GM19467 (cell line): ENCODE results near the gene RALGDS.
"Not testable (repeated sequence)": the region's sequence is repeated elsewhere in the genome, so short reads cannot be mapped to it uniquely, and the experiment has no call there.

ENCODE experiments used
- ATAC-seq: cut with Tn5 transposase; IDR thresholded peaks from one replicate; pipeline ENCODE4 v1.9.1; 2021; ENCODE audit warnings: mild to moderate bottlenecking, moderate library complexity; ENCODE audit not compliant: unreplicated experiment

The RALGDS gene

DNA sequence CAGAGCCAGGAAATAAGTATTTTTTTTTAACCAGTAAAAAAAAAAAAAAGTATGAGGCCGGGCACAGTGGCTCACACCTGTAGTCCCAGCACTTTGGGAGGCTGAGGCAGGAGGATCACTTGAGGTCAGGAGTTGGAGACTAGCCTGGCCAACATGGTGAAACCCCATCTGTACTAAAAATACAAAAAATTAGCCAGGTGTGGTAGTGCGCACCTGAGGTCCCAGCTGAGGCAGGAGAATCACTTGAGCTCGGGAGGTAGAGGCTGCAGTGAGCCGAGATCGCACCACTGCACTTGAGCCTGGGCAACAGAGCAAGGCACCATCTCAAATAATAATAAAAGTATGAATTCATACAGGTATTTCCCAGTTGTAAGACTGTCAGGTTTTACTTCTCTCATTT lies 48.8 kb downstream of the RALGDS start:
- ATAC-seq, result not testable (repeated sequence)

DNA sequence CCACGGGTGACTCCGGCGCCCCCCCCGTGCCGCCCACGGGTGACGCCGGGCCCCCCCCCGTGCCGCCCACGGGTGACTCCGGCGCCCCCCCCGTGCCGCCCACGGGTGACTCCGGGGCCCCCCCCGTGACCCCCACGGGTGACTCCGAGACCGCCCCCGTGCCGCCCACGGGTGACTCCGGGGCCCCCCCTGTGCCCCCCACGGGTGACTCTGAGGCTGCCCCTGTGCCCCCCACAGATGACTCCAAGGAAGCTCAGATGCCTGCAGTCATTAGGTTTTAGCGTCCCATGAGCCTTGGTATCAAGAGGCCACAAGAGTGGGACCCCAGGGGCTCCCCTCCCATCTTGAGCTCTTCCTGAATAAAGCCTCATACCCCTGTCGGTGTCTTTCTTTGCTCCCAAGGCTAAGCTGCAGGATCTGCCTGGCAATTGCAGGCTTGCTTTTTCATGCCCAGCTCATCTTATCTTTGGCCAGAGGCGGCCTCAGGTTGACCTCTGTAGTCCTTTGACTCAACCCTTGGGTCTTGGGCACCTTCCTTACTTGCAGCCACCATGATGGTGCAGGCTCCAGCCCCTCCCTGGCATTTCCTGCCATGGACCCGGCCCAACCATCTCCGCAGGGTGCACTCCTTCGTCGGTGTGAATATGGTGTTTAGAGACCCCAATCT lies 49.4 kb downstream of the RALGDS start:
- ATAC-seq, result no peak

DNA sequence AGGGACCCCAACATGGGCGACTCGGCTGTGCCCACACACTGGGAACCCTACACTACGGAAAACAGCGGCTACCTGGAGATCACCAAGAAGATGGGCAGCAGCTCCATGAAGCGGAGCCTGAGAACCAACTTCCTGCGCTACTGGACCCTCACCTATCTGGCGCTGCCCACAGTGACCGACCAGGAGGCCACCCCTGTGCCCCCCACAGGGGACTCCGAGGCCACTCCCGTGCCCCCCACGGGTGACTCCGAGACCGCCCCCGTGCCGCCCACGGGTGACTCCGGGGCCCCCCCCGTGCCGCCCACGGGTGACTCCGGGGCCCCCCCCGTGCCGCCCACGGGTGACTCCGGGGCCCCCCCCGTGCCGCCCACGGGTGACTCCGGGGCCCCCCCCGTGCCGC lies 50.1 kb downstream of the RALGDS start:
- not testable (repeated sequence) for ATAC-seq

DNA sequence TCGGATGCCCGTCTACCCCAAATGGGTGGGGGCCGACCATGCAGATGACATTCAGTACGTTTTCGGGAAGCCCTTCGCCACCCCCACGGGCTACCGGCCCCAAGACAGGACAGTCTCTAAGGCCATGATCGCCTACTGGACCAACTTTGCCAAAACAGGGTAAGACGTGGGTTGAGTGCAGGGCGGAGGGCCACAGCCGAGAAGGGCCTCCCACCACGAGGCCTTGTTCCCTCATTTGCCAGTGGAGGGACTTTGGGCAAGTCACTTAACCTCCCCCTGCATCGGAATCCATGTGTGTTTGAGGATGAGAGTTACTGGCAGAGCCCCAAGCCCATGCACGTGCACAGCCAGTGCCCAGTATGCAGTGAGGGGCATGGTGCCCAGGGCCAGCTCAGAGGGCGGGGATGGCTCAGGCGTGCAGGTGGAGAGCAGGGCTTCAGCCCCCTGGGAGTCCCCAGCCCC lies 50.5 kb downstream of the RALGDS start:
- ATAC-seq, result not testable (repeated sequence)

DNA sequence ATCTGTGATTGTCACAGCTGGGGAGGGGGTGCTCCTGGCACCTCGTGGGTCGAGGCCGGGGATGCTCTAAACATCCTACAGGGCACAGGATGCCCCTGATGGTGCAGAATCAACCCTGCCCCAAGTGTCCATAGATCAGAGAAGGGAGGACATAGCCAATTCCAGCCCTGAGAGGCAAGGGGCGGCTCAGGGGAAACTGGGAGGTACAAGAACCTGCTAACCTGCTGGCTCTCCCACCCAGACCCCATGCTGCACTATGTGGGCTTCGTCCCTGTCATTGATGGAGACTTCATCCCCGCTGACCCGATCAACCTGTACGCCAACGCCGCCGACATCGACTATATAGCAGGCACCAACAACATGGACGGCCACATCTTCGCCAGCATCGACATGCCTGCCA lies 52.6 kb downstream of the RALGDS start:
- not testable (repeated sequence) for ATAC-seq

DNA sequence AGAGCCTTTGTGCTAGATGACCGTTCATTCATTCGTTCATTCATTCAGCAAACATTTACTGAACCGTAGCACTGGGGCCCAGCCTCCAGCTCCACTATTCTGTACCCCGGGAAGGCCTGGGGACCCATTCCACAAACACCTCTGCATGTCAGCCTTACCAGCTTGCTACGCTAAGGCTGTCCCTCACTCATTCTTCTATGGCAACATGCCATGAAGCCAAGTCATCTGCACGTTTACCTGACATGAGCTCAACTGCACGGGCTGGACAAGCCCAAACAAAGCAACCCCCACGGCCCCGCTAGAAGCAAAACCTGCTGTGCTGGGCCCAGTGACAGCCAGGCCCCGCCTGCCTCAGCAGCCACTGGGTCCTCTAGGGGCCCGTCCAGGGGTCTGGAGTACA lies 53.2 kb downstream of the RALGDS start:
- ATAC-seq, result no peak

DNA sequence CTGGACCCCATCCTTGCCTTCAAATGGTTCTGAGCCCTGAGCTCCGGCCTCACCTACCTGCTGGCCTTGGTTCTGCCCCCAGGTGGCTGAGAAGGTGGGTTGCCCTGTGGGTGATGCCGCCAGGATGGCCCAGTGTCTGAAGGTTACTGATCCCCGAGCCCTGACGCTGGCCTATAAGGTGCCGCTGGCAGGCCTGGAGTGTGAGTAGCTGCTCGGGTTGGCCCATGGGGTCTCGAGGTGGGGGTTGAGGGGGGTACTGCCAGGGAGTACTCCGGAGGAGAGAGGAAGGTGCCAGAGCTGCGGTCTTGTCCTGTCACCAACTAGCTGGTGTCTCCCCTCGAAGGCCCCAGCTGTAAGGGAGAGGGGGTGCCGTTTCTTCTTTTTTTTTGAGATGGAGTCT lies 54.0 kb downstream of the RALGDS start:
- ATAC-seq, result no peak

DNA sequence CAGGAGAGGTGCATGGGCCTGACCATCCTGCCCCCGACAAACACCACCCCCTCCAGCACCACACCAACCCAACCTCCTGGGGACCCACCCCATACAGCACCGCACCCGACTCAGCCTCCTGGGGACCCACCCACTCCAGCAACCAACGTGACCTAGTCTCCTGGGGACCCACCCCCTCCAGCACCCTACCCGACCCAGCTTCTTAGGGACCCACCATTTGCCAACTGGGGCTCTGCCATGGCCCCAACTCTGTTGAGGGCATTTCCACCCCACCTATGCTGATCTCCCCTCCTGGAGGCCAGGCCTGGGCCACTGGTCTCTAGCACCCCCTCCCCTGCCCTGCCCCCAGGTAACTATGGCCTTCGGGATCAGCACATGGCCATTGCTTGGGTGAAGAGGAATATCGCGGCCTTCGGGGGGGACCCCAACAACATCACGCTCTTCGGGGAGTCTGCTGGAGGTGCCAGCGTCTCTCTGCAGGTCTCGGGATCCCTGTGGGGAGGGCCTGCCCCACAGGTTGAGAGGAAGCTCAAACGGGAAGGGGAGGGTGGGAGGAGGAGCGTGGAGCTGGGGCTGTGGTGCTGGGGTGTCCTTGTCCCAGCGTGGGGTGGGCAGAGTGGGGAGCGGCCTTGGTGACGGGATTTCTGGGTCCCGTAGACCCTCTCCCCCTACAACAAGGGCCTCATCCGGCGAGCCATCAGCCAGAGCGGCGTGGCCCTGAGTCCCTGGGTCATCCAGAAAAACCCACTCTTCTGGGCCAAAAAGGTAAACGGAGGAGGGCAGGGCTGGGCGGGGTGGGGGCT lies 54.7 kb downstream of the RALGDS start:
- ATAC-seq, result no peak

DNA sequence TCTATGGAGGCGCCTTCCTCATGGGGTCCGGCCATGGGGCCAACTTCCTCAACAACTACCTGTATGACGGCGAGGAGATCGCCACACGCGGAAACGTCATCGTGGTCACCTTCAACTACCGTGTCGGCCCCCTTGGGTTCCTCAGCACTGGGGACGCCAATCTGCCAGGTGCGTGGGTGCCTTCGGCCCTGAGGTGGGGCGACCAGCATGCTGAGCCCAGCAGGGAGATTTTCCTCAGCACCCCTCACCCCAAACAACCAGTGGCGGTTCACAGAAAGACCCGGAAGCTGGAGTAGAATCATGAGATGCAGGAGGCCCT lies 56.0 kb downstream of the RALGDS start:
- ATAC-seq, result no peak

DNA sequence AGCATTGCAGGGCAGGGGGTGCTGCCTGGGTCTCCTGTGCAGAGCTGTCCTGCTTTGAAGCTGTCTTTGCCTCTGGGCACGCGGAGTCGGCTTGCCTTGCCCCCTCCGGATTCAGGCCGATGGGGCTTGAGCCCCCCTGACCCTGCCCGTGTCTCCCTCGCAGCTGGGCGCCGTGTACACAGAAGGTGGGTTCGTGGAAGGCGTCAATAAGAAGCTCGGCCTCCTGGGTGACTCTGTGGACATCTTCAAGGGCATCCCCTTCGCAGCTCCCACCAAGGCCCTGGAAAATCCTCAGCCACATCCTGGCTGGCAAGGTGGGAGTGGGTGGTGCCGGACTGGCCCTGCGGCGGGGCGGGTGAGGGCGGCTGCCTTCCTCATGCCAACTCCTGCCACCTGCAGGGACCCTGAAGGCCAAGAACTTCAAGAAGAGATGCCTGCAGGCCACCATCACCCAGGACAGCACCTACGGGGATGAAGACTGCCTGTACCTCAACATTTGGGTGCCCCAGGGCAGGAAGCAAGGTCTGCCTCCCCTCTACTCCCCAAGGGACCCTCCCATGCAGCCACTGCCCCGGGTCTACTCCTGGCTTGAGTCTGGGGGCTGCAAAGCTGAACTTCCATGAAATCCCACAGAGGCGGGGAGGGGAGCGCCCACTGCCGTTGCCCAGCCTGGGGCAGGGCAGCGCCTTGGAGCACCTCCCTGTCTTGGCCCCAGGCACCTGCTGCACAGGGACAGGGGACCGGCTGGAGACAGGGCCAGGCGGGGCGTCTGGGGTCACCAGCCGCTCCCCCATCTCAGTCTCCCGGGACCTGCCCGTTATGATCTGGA lies 56.6 kb downstream of the RALGDS start:
- ATAC-seq, result no peak

DNA sequence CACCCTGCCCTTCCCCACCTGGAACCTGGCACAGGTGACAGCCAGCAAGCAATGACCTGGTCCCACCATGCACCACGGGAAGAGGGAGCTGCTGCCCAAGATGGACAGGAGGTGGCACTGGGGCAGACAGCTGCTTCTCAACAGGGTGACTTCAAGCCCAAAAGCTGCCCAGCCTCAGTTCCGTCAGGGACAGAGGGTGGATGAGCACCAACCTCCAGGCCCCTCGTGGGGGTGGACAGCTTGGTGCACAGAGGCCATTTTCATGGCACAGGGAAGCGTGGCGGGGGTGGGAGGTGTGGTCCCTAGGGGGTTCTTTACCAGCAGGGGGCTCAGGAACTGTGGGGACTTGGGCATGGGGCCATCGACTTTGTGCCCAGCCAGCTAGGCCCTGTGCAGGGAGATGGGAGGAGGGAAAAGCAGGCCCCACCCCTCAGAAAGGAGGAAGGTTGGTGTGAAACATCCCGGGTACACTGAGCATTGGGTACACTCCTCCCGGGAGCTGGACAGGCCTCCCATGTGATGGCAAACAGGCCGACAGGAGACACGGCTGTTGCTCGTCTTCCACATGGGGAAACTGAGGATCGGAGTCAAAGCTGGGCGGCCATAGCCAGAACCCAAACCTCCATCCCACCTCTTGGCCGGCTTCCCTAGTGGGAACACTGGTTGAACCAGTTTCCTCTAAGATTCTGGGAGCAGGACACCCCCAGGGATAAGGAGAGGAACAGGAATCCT lies 57.4 kb downstream of the RALGDS start:
- no peak for ATAC-seq

DNA sequence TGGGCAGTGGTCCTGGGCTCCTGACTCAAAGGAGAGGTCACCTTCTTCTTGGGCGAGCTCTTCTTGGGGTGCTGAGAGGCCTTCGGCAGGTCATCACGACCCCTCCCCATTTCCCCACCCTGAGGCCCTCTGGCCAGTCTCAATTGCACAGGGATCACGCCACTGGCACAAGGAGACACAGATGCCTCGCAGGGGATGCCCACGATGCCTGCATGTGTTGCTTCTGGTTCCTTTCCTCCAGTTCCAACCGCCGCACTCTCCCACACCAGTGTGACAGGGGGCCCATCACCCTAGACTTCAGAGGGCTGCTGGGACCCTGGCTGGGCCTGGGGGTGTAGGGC lies 57.9 kb downstream of the RALGDS start:
- no peak for ATAC-seq

DNA sequence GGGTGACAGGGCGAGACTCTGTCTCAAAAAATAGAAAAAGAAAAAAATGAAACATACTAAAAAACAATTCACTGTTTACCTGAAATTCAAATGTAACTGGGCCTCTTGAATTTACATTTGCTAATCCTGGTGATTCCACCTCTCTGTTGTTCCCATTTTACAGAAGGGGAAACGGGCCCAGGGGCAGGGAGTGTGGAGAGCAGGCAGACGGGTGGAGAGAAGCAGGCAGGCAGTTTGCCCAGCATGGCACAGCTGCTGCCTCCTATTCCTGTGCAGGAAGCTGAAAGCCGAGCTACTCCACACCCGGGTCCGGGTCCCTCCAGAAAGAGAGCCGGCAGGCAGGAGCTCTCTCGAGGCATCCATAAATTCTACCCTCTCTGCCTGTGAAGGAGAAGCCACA lies 58.5 kb downstream of the RALGDS start:
- ATAC-seq, result not testable (repeated sequence)

DNA sequence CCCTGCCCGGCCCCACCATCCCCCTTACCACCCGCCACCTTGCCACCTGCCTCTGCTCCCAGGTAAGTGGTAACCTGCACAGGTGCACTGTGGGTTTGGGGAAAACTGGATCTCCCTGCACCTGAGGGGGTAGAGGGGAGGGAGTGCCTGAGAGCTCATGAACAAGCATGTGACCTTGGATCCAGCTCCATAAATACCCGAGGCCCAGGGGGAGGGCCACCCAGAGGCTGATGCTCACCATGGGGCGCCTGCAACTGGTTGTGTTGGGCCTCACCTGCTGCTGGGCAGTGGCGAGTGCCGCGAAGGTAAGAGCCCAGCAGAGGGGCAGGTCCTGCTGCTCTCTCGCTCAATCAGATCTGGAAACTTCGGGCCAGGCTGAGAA lies 59.3 kb downstream of the RALGDS start, which contains the start of gene CEL:
CEL (plus strand) TSS at position 218 of the 382 bp plus-strand sequence; CDS start at position 240, 22 bp downstream.
- not testable (repeated sequence) for ATAC-seq

DNA sequence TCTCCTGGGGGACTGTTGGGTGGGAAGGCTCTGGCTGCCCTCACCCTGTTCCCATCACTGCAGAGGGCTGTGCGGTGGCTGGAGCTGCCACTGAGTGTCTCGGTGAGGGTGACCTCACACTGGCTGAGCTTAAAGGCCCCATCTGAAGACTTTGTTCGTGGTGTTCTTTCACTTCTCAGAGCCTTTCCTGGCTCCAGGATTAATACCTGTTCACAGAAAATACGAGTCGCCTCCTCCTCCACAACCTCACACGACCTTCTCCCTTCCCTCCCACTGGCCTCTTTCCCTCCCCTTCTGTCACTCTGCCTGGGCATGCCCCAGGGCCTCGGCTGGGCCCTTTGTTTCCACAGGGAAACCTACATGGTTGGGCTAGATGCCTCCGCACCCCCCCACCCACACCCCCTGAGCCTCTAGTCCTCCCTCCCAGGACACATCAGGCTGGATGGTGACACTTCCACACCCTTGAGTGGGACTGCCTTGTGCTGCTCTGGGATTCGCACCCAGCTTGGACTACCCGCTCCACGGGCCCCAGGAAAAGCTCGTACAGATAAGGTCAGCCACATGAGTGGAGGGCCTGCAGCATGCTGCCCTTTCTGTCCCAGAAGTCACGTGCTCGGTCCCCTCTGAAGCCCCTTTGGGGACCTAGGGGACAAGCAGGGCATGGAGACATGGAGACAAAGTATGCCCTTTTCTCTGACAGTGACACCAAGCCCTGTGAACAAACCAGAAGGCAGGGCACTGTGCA lies 59.8 kb downstream of the RALGDS start:
- not testable (repeated sequence) for ATAC-seq

DNA sequence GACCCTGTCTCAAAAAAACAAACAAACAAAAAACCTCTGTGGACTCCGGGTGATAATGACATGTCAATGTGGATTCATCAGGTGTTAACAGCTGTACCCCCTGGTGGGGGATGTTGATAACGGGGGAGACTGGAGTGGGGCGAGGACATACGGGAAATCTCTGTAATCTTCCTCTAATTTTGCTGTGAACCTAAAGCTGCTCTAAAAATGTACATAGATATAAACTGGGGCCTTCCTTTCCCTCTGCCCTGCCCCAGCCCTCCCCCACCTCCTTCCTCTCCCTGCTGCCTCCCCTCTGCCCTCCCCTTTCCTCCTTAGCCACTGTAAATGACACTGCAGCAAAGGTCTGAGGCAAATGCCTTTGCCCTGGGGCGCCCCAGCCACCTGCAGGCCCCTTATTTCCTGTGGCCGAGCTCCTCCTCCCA lies 60.6 kb downstream of the RALGDS start:
- ATAC-seq, result no peak

DNA sequence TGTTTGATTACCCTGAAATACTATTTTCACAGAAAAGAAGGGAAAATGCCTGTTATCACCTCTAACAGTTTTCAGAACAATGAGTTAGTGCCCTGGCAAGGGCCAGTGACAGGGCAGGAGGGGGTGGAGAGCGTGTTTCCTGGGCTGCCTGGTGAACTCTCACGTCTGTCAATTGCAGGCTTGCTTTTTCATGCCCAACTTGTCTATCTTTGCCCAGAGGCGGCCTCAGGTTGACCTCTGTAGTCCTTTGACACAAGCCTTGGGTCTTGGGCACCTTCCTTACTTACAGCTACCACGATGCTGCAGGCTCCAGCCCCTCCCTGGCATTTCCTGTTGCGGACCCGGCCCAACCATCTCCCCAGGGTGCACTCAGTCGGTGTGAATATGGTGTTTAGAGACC lies 61.4 kb downstream of the RALGDS start:
- no peak for ATAC-seq

DNA sequence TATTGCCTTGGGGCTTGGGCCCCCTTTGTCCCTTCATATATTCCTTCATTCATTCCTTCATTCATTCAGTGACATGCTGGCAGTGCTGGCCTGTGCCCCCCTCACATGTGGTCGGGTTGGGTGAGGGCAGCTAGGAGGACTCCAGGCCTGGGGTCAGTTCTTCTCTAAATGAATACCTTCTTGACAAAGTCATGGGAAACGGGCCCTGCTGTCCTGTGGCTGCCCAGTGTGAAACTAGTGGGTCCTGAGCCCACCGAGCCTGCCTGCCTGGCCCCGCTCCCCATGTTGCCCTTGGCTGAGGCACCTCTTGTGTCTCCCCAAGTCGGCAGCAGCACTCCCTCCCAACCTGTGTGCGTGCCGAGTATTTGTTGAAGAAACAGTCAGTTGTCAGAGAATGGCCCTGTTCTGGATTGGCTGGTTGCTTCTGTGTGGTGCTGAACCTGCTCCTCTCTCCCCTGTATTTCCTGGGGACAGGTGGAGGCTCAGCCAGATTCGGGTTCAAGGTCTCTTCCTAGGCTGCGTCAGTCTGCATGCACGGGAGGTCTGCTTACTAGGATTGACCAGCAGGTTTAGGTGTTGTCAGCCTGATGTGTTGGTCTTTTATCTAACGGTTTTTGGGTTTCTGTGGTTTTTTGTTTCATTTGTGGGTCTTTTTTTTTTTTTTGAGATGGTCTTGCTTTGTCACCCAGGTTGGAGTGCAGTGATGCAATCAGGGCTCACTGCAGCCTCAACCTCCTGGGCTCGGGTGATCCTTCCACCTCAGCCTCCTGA lies 62.3 kb downstream of the RALGDS start:
- ATAC-seq, result no peak

DNA sequence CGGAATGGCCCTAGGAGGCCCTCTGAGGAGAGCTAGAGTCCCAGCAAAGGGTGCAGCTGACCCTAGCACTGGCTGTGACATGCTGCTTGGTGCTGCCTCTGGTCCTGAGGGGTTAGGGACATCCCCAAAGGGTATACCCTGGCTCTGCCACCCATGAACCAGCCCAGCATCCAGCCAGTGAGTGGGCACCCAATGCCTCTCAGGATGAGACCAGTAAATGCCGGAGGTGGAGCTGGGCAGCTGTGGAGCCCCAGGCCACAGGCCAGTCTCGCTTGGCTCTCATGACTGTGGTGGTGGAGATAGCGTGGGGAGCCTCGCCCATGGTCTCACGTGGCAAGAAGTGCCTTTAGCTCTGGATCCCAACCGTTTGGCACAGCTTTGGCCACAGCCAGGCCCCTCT lies 63.0 kb downstream of the RALGDS start:
- ATAC-seq, result no peak

DNA sequence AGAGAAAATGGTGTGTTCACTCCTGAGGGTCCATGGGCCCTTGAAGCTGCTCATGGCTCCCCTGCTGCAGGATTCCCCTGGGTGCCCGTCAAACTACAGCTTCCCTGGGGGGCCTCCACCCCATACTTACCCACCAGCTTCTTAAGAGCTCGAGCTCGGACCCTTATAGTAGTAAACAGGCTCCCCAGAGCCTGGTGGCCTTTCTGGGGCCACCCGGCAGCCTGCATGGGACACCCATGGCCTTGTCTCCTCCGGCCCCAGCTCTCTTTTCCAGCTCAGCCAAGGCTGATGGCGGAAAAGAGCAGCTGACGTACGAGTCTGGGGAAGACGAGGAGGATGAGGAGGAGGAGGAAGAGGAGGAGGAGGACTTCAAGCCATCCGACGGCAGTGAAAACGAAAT lies 63.5 kb downstream of the RALGDS start:
- ATAC-seq, result no peak
